Stomach smooth muscle (tissue), 2 donors: ENCODE data around the gene PIAS1.
A peak's percentile ranks its signal among the peaks of the same experiment; 100 is the strongest.
"Not testable (repeated sequence)": the region's sequence is repeated elsewhere in the genome, so short reads cannot be mapped to it uniquely, and the experiment has no call there.

Experiments
- H3K27ac ChIP-seq: one replicate; pipeline ENCODE4 v1.7.0; 2013; ENCODE audit warnings: mild to moderate bottlenecking, low read length, inconsistent platforms
- H3K27me3 ChIP-seq, 2 donors: one replicate each; pipeline ENCODE4 v1.7.0; 2013; ENCODE audit warnings: low read length in 2 of 2; ENCODE audit not compliant: insufficient read depth in 2 of 2, control insufficient read depth in 1 of 2
- H3K36me3 ChIP-seq, 2 donors: one replicate each; pipeline ENCODE4 v1.7.0; 2013; ENCODE audit warnings: low read length in 2 of 2; ENCODE audit not compliant: control insufficient read depth in 2 of 2, insufficient read depth in 2 of 2
- H3K4me1 ChIP-seq: one replicate; pipeline ENCODE4 v1.7.0; 2013; ENCODE audit warnings: low read length; ENCODE audit not compliant: control insufficient read depth, insufficient read depth
- H3K4me3 ChIP-seq, 2 donors: one replicate each; pipeline ENCODE4 v1.7.0; 2013; ENCODE audit warnings: low read length in 2 of 2
- H3K9ac ChIP-seq, 2 donors: one replicate each; pipeline ENCODE4 v1.7.0; 2013; ENCODE audit warnings: low read length in 2 of 2, mild to moderate bottlenecking in 1 of 2
- H3K9me3 ChIP-seq, 2 donors: one replicate each; pipeline ENCODE4 v1.7.0; 2013; ENCODE audit warnings: low read length in 2 of 2; ENCODE audit not compliant: control insufficient read depth in 2 of 2
- donor health status: healthy.
- donor health status: Pancreatic carcinoma.

The PIAS1 gene

GRCh38 chr15:68053001-68053400, 1.1 kb upstream of the PIAS1 start:
- Histone ChIP-seq H3K4me3 (no peak overlapping the region), H3K27me3 (no peaks in the 10 kb centered on the region), H3K9me3 (no peaks in the 10 kb centered on the region), H3K27ac (no peak overlapping the region), H3K9ac (no peak overlapping the region), H3K36me3 (no peaks in the 10 kb centered on the region), H3K4me1 (no peaks in the 10 kb centered on the region)

GRCh38 chr15:68054628-68055223, 611 bp downstream of the PIAS1 start:
- Histone ChIP-seq H3K27ac (peak overlapping the region; percentile 68), H3K4me3 (peak overlapping the region; percentile 80 to 85), H3K27me3 (no peaks in the 10 kb centered on the region), H3K36me3 (no peaks in the 10 kb centered on the region), H3K9me3 (no peaks in the 10 kb centered on the region), H3K4me1 (no peaks in the 10 kb centered on the region), H3K9ac (peak overlapping the region; percentile 71 to 84)

DNA sequence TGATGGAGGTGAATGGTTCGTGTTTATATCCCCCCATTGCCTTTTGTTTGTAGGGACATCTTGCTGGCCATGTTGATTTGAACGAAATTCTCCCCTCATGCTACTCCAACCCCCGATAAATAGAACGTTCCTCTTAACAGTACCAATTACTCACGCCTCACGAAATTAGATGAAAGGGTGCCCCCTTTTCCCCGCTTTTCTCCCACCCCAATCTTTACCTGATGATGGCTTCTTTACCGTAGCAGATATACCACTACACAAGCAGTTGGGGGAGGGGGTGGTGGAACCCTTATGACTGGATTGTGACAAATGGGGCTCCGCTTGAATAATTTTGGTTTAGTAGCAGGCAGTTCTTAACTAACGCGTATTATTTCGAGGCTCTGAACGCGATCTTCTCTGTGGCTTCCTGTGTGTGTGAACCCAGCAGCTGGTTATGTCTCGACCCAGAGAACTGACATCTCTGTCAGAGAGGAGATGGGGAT, 1.1 kb downstream of the PIAS1 start:
- no peaks in the 10 kb centered on the region for H3K4me1 ChIP-seq
- H3K9me3 ChIP-seq: no peaks in the 10 kb centered on the region
- no peaks in the 10 kb centered on the region for H3K36me3 ChIP-seq
- peak overlapping the region; percentile 68 for H3K27ac ChIP-seq
- H3K27me3 ChIP-seq: no peaks in the 10 kb centered on the region
- peak overlapping the region; percentile 71 to 84 for H3K9ac ChIP-seq
- H3K4me3 ChIP-seq: peak overlapping the region; percentile 80 to 85

GRCh38 chr15:68056097-68056865, 2.2 kb downstream of the PIAS1 start:
- Histone ChIP-seq H3K27ac (no peak overlapping the region), H3K9ac (no peak overlapping the region), H3K27me3 (no peaks in the 10 kb centered on the region), H3K4me3 (peak overlapping the region; percentile 1 to 85), H3K4me1 (no peaks in the 10 kb centered on the region), H3K36me3 (no peaks in the 10 kb centered on the region), H3K9me3 (no peaks in the 10 kb centered on the region)

DNA sequence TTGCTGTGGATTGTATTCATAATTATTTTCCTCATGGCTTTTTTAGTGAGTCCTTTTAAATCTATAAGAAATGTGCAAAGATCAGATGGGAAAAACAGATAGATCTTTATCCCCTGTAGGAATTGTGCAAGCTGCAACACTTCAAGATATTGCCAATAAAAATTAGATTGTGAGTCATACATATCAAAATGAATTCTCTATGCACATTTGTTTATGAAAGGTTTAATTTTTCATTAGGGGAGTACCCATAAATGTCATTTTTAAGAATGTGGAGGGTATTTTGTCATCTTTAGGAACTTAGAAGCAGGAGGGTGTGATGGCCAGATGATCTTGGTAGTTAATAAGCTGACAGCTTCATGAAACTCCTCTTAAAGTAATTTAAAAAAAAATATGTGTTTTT, 2.9 kb downstream of the PIAS1 start:
- Histone ChIP-seq H3K27me3 (no peaks in the 10 kb centered on the region), H3K27ac (no peak overlapping the region), H3K36me3 (no peaks in the 10 kb centered on the region), H3K9ac (no peak overlapping the region), H3K4me1 (no peaks in the 10 kb centered on the region), H3K4me3 (no peak overlapping the region), H3K9me3 (no peaks in the 10 kb centered on the region)

DNA sequence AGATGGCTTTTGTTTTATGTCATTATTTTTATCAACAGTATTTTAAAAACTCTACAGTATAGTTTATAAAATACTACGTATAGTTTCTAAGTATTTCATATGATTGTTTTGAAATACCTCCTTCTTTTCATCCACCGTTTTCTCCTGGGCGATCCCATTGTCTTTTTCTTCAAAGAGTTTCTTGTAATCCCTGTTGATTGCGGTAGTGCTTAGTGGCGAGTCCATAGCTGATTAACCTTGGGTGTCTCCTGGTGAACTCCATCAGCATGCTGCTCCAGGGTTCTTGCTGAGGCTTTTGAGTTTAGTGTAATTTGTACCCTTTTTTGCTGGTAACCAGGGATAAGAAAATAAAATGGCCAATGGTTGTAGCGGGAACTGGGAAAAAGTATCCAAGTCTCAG, 3.6 kb downstream of the PIAS1 start:
- H3K36me3 ChIP-seq: no peaks in the 10 kb centered on the region
- peaks cover under 1% of the 10 kb centered on the region for H3K4me1 ChIP-seq
- H3K27me3 ChIP-seq: no peaks in the 10 kb centered on the region
- no peak overlapping the region for H3K27ac ChIP-seq
- no peak overlapping the region for H3K4me3 ChIP-seq
- no peaks in the 10 kb centered on the region for H3K9me3 ChIP-seq
- no peak overlapping the region for H3K9ac ChIP-seq

DNA sequence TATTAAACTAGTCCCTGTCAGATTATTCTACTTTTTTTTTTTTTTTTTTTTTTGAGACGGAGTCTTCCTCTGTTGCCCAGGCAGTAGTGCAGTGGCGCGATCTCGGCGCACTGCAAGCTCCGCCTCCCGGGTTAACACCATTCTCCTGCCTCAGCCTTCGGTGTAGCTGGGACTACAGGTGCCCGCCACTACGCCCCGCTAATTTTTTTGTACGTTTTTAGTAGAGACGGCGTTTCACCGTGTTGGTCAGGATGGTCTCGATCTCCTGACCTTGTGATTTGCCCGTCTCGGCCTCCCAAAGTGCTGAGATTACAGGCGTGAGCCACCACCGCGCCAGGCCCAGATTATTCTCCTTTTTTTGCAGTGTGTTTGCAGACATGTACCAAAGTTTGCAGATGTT, 4.9 kb downstream of the PIAS1 start:
- H3K4me1 ChIP-seq, H3K9me3 ChIP-seq, H3K9ac ChIP-seq, H3K27ac ChIP-seq, H3K27me3 ChIP-seq, H3K4me3 ChIP-seq, H3K36me3 ChIP-seq: not testable (repeated sequence)

GRCh38 chr15:68059630-68060029, 5.5 kb downstream of the PIAS1 start:
- Histone ChIP-seq H3K9ac (no peak overlapping the region), H3K9me3 (no peaks in the 10 kb centered on the region), H3K27me3 (no peaks in the 10 kb centered on the region), H3K4me3 (no peak overlapping the region), H3K27ac (no peak overlapping the region), H3K36me3 (no peaks in the 10 kb centered on the region), H3K4me1 (peaks cover 6% of the 10 kb centered on the region)

- H3K27me3 ChIP-seq: no peaks in the 10 kb centered on the region
- H3K9ac ChIP-seq: no peak overlapping the region
- no peaks in the 10 kb centered on the region for H3K36me3 ChIP-seq
- H3K4me1 ChIP-seq: peaks cover 6% of the 10 kb centered on the region
- H3K9me3 ChIP-seq: no peaks in the 10 kb centered on the region
- H3K27ac ChIP-seq: no peak overlapping the region
- no peak overlapping the region for H3K4me3 ChIP-seq
Measured at GRCh38 chr15:68061171-68061570, 7.1 kb downstream of the PIAS1 start.

- H3K9me3 ChIP-seq: no peaks in the 10 kb centered on the region
- H3K27ac ChIP-seq: no peak overlapping the region
- no peak overlapping the region for H3K9ac ChIP-seq
- peaks cover 6% of the 10 kb centered on the region for H3K4me1 ChIP-seq
- H3K27me3 ChIP-seq: no peaks in the 10 kb centered on the region
- H3K4me3 ChIP-seq: no peak overlapping the region
- H3K36me3 ChIP-seq: no peaks in the 10 kb centered on the region
Measured at GRCh38 chr15:68061602-68062001, 7.5 kb downstream of the PIAS1 start.

- no peaks in the 10 kb centered on the region for H3K9me3 ChIP-seq
- H3K27me3 ChIP-seq: no peaks in the 10 kb centered on the region
- H3K9ac ChIP-seq: no peak overlapping the region
- H3K27ac ChIP-seq: no peak overlapping the region
- no peak overlapping the region for H3K4me3 ChIP-seq
- H3K36me3 ChIP-seq: peaks cover 0 to 3% of the 10 kb centered on the region in 2 donors
- H3K4me1 ChIP-seq: peaks cover 6% of the 10 kb centered on the region
Measured at GRCh38 chr15:68062214-68062613, 8.1 kb downstream of the PIAS1 start.
